GM12864 (cell line): ENCODE results near the gene FAM131A.

Experiments
- DNase-seq: peaks from one replicate; pipeline ENCODE4 v3.0.0-alpha.2; 2011; ENCODE audit warnings: low read depth
- H3K4me3 ChIP-seq: 2 replicates; pipeline ENCODE4 v1.5.1; 2011; ENCODE audit warnings: mild to moderate bottlenecking, low read depth, low read length, control low read depth
- CTCF ChIP-seq: IDR thresholded peaks from 2 replicates; pipeline ENCODE4 v1.5.1; 2011; ENCODE audit warnings: low read depth, mild to moderate bottlenecking, moderate library complexity, low read length, control low read depth, inconsistent platforms; ENCODE audit errors: missing control alignments

FAM131A gene

GRCh38 chr3:184387174-184387714, 49.8 kb downstream of the FAM131A start:
- H3K4me3 ChIP-seq, result no peak overlapping the region
- TF ChIP-seq CTCF, result no peak
- DNase-seq, result no peak

DNA sequence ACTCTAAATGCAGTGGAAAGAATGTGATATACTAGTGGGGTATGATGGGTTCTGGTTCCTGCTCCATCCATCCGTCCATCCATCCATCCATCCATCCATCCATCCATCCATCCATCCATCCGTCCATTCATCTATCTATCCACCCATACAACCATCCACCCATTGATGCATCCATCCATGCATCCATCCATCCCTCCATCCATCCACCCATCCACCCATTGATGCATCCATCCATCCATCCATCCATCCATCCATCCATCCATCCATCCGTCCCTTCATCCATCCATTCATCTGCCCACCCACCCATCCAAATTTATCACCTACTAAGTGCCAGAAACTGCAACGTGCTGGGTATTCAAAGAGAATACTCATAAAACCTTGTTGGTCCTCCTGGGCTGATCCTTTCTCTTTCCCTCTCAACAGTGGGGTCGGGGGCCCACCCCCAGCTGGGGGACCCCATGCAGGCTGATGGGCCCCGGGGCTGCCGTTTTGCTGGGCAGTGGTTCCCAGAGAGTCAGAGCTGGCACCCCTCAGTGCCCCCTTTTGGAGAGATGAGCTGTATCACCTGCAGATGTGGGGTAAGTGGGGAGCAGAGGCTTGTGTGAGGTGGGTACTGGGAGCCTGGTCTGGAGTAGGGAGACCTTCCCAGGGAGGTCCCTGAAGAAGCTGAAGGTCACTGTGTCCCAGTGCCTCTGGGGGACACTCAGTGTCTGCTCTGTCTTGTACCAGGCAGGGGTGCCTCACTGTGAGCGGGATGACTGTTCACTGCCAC, 51.0 kb downstream of the FAM131A start:
- no peak for TF ChIP-seq CTCF
- no peak overlapping the region for H3K4me3 ChIP-seq
- DNase-seq, result no peak

GRCh38 chr3:184388936-184389230, 51.5 kb downstream of the FAM131A start:
- TF ChIP-seq CTCF, result no peak
- DNase-seq, result no peak
- no peak overlapping the region for H3K4me3 ChIP-seq

DNA sequence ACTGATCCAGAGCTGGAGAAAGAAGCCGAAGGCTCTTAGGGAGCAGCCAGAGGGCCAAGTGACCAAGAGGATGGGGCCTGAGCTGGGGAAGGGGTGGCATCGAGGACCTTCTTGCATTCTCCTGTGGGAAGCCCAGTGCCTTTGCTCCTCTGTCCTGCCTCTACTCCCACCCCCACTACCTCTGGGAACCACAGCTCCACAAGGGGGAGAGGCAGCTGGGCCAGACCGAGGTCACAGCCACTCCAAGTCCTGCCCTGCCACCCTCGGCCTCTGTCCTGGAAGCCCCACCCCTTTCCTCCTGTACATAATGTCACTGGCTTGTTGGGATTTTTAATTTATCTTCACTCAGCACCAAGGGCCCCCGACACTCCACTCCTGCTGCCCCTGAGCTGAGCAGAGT, 52.0 kb downstream of the FAM131A start:
- no peak for DNase-seq
- TF ChIP-seq CTCF, result no peak
- no peak overlapping the region for H3K4me3 ChIP-seq

GRCh38 chr3:184389935-184390528, 52.6 kb downstream of the FAM131A start:
- no peak overlapping the region for H3K4me3 ChIP-seq
- no peak for DNase-seq
- no peak for TF ChIP-seq CTCF

- TF ChIP-seq CTCF, result no peak
- no peak for DNase-seq
- no peak overlapping the region for H3K4me3 ChIP-seq
Measured at GRCh38 chr3:184391266-184391665, 53.9 kb downstream of the FAM131A start.

DNA sequence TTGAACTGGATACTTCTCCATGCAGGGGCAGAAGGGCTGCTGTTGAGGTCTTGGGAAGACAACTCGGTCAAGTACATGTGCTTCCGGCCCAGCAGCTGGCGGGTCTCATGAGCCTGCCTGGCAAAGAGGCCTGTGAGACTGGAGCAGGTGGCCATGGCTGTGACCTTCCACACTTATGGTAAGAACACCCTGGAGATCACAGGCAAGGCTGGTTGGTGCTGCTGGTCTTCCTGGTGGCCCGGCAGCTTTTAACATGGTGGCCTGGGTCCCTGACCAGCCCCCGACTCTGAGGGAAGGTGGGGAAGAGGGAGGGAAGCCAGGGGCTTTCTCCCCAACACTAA, 57.9 kb downstream of the FAM131A start:
- no peak for DNase-seq
- no peak overlapping the region for H3K4me3 ChIP-seq
- TF ChIP-seq CTCF, result no peak
